ENCODE results near the gene DUSP10.

The DUSP10 gene

GRCh38 chr1:221712776-221713431 is 29.0 kb downstream of the DUSP10 start:
- no peak for DNase-seq

DNA sequence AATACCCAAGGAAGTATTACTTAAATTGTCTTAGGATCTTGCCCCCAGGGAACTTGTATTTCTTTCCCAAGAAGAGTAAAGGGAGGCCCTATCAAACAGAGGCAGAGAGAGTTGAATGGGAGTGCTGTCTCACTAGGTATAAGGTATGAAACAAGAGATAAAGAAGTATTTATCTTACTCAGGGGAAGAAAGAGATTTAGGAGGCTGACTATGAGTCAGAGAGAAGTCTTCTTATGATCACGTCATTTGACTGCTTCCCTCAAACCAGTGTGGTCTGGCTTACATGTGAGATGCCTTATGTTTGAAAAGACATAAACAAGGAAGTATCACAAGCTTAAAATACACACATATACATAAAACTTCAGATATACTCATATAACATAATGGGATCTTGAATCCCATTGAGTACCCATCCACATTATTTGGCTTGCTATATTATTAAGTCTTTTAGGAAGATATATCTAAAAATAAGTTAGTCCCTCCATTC is 29.6 kb downstream of the DUSP10 start:
- DNase-seq: no peak

- DNase-seq: peak; percentile 38
Measured at GRCh38 chr1:221711656-221712055, 30.2 kb downstream of the DUSP10 start.

GRCh38 chr1:221711063-221711577 is 30.8 kb downstream of the DUSP10 start:
- no peak for DNase-seq

DNA sequence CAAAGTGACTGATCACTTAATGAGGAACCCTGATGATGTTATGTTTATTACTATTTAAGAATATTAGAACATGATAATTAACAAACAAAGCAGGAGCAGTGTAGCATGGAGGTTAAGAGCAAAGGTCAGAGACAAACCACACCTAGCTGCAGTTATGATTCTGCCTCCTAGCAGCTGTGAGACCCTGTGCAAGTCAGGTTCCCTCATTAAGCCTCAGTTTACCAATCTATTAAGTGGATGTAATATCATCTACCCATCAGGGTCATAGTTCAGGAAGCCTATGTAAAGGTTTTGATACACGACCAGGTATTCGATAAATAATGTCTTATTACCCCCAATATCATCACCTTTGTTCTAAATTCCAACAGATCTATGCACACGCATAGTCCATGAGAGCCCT is 32.0 kb downstream of the DUSP10 start:
- DNase-seq: no peak

- peak; percentile 84 for DNase-seq
Measured at GRCh38 chr1:221708987-221709386, 32.9 kb downstream of the DUSP10 start.

GRCh38 chr1:221708076-221708571 is 33.8 kb downstream of the DUSP10 start:
- DNase-seq: peak; percentile 31

- DNase-seq: no peak
Measured at GRCh38 chr1:221706876-221707582, 34.9 kb downstream of the DUSP10 start.

DNA sequence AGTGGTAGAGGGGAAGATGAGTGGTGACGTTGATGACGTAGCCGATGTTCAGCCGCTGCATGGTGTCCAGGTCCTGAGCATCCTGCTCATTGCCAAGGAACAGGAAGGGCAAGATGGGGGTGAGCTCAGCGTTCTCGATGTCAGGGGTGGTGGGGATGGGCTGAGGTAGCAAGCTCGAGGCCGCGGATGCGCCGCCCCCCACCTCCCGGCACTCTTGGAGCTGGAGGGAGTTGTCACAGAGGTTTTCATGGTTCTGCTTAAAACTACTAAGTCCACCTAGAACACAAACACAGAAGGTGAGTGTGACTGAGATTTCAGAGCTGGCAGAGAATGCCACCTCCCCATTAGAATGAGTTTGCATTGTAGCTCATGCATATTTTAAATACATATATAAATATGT is 35.7 kb downstream of the DUSP10 start:
- DNase-seq: no peak

DNA sequence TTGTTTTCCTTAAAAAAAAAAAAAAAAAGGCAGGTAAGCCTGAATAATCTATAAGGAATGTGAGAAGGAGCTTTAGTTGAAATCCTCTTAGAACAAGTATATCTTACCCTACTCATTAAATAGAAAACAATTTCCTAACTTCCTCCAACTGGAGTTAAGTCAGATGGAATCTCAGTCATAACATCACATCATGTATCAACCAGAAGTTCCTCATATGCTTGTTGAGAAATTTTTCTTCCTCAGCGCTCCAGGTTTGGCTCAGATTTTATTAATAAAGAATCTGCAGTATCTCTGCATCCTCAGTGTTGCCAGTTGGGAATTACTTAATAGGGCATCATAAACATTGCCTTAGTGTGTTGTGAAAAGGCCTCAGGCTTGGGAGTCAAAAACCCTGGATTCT is 37.6 kb downstream of the DUSP10 start:
- no peak for DNase-seq

- DNase-seq: no peak
Measured at GRCh38 chr1:221701570-221702186, 40.2 kb downstream of the DUSP10 start.

DNA sequence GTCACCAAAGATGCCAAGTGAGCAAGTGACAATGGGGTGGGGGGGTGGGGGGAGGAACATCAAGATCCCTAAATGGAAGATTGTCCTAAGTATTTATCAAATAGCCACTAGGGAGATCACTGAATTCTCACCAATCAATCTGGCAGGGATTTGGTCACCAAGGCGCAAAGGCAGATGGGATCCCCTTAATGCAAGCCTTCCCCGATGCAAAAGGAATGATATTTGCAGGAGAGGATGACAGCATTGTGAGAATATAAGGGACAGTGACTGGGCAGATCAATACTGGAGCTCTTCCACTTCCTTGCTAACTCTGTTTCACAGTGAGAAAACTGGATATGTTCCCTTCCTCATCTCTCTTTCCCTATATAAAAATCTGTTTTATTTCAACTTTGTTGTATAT is 40.9 kb downstream of the DUSP10 start:
- no peak for DNase-seq

- DNase-seq: no peak
Measured at GRCh38 chr1:221700536-221700935, 41.4 kb downstream of the DUSP10 start.

DNA sequence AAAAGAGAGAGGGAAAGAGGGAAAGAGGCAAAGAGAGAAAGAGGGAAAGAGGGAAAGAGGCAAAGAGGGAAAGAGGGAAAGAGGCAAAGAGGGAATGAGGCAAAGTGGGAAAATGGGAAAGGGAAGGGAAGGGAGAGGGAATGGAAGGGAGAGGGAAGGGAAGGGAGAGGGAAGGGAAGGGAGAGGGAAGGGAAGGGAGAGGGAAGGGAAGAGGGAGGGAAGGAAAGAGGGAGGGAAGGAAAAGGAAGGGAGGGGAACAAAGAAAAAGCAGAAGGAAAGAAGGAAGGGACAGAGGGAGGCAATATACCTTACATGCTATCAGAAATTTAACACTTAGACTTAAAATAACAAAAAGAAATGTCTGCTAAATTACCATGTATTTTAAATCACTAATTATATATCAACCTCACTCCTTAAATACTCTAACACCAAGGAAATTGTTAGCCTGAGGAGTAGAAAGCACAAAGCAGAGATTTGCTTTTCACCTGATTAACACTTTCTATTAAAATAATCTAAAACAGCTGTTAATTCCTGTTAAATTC is 41.8 kb downstream of the DUSP10 start:
- no peak for DNase-seq

DNA sequence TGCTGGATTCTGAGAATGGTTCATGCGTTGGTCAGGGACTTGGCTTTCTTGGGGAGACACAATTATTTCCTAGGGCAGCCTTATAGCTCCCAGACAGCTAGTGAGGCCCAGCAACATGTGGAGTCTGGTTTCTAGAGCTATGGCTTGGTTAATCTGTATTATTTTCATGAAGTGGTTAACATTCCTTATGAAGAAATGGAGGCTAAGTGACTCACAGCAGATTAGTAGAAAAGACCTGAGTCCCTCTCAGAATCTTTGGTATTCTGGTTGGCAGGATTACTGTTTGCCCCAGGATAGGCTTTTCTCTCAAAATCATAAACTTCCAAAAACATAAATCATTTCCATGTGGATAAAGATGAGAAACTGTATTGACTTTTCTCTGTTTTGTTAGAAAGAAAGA is 42.3 kb downstream of the DUSP10 start:
- no peak for DNase-seq

GRCh38 chr1:221698579-221699349 is 43.1 kb downstream of the DUSP10 start:
- DNase-seq: no peak

- DNase-seq: no peak
Measured at GRCh38 chr1:221697923-221698425, 43.9 kb downstream of the DUSP10 start.

GRCh38 chr1:221696718-221697461 is 45.0 kb downstream of the DUSP10 start:
- DNase-seq: no peak

GRCh38 chr1:221696027-221696426 is 45.9 kb downstream of the DUSP10 start:
- DNase-seq: no peak

DNA sequence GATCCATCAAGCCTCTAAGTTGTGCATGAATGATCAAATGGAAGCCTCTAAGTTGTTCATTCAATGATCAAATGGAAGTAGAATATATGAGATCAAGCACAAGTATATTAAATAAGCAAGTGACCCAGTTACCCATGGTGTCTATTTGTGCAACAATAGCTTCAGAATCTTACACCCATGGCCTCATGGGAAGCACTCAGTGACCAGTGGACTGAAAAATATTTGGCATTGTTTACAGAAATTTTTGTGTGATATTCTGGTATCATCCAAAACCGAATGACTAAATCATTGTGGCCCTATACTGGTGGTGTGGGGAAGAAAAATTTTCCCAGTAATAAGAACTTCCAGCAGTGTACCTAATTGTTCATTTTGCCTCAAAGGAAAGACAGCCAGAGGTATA is 46.6 kb downstream of the DUSP10 start:
- DNase-seq: no peak

DNA sequence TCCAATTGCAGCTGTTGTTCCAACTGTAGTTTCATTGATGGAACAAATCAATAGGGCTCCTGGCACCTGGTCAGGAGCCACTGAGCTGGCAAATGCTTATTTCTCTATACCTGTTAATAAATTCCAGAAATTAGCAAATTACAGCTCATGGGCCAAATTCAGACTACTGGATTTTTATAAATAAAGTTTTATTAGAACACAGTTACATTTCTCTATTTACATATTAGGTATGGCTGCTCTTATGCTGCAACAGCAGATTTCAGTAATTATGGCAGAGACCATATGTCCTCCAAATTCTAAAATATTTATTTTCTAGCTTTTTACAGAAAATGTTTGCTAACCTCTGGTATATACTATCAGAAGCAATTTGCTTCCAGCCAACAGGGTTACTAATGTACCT is 47.8 kb downstream of the DUSP10 start:
- no peak for DNase-seq

GRCh38 chr1:221693087-221693486 is 48.8 kb downstream of the DUSP10 start:
- no peak for DNase-seq

Data from NCI-H2171 treated with DMSO at 0.1 percent for 48 hours (cell line).